Astrocyte (in vitro differentiated cells and primary cell): ENCODE data around the gene TNIK.

ENCODE experiments used
- CTCF ChIP-seq: IDR thresholded peaks from 2 replicates; pipeline ENCODE4 v1.5.1; 2011; ENCODE audit warnings: low read depth, mild to moderate bottlenecking, inconsistent platforms, low read length, moderate library complexity; ENCODE audit not compliant: insufficient read depth
- EZH2 ChIP-seq: IDR thresholded peaks from 2 replicates; pipeline ENCODE4 v1.6.1; 2012; ENCODE audit warnings: mild to moderate bottlenecking, low read length, inconsistent platforms; ENCODE audit not compliant: insufficient read depth

GRCh38 chr3:171227359-171227758 is 232.8 kb downstream of the TNIK start:
- TF ChIP-seq CTCF (no peak), EZH2 (no peak)
